GM12878 (cell line): Measurements from ENCODE around the gene STAC2. TPM values are rescaled to one million over a fixed set of nuclear protein-coding genes. Genes with fewer than 3 reads are reported as not detected.

Experiments used
- ATAC-seq: fragments of 200-7000 bp; cut with Tn5 transposase; 3 replicates; pipeline ENCODE4 v1.9.1; 2020; ENCODE audit warnings: mild to moderate bottlenecking, moderate library complexity
- BruUV-seq: library from RNA; stranded (reverse); fragments of 400-500 nt; replicated peaks from 2 replicates; lab custom pipeline; 2021; lab: Mats Ljungman, UMichigan
- CTCF ChIA-PET: fragments of 300-600 bp; sonication (Branson Sonifier 250); formaldehyde crosslinking; extraction: SDS; loops from one replicate; lab custom pipeline; 2021; ENCODE audit warnings: inconsistent platforms; lab: Yijun Ruan, JAX
- POLR2A ChIA-PET: fragments of 350-600 bp; formaldehyde crosslinking; extraction: SDS; loops from one replicate; lab custom pipeline; 2021; ENCODE audit warnings: inconsistent platforms; lab: Charles Lee
- RAD21 ChIA-PET: fragments of 300-600 bp; sonication (Branson Sonifier 250); formaldehyde crosslinking; loops from one replicate; lab custom pipeline; 2023; ENCODE audit warnings: antibody characterized with exemption; ENCODE audit not compliant: unreplicated experiment; lab: Charles Lee
- SMC1A ChIA-PET: fragments of 300-600 bp; sonication (Branson Sonifier 250); formaldehyde crosslinking; loops from one replicate; lab custom pipeline; 2023; ENCODE audit not compliant: unreplicated experiment, uncharacterized antibody; lab: Charles Lee
- DNase-seq: peaks from one replicate; pipeline ENCODE4 v3.0.0-alpha.2; 2011; ENCODE audit warnings: low read depth, low spot score
- FAIRE-seq: peaks from 3 replicates; lab custom pipeline; 2011; peaks lifted over from hg19 to GRCh38; lab: Jason Lieb, UNC
- H2AFZ ChIP-seq: 2 replicates; pipeline ENCODE4 v1.6.0; 2011; ENCODE audit warnings: low read depth, low read length, control low read depth; ENCODE audit not compliant: control insufficient read depth
- H3K27ac ChIP-seq: 2 replicates; pipeline ENCODE4 v1.5.1; 2011; ENCODE audit warnings: control low read depth; ENCODE audit not compliant: control insufficient read depth, insufficient read depth
- H3K27me3 ChIP-seq, 2 experiments: replicated peaks in 1 of 2; 2 replicates each; pipeline versions ENCODE4 v1.6.0 to v1.6.1; 2011; ENCODE audit warnings: low read length in 1 of 2; ENCODE audit not compliant: control insufficient read depth in 2 of 2, insufficient read depth in 2 of 2
- H3K36me3 ChIP-seq, 2 experiments: 2 replicates each; pipeline ENCODE4 v1.5.1; 2011; ENCODE audit warnings: low read length in 1 of 2; ENCODE audit not compliant: control insufficient read depth in 2 of 2, insufficient read depth in 2 of 2
- H3K4me1 ChIP-seq: 2 replicates; pipeline ENCODE4 v1.6.1; 2011; ENCODE audit warnings: mild to moderate bottlenecking, low read length, moderate library complexity, mixed read lengths; ENCODE audit not compliant: control insufficient read depth, insufficient read depth
- H3K4me2 ChIP-seq: 2 replicates; pipeline ENCODE4 v1.6.0; 2011; ENCODE audit warnings: control low read depth; ENCODE audit not compliant: control insufficient read depth, insufficient read depth
- H3K4me3 ChIP-seq: fragments of 200-600 bp; sonication (generic); 2 replicates; pipeline ENCODE4 v1.5.1; 2016
- H3K79me2 ChIP-seq: 2 replicates; pipeline ENCODE4 v1.6.0; 2011; ENCODE audit warnings: low read length; ENCODE audit not compliant: control insufficient read depth, insufficient read depth
- H3K9ac ChIP-seq: 2 replicates; pipeline ENCODE4 v1.8.0; 2011; ENCODE audit warnings: low read length, control low read depth, mixed read lengths; ENCODE audit not compliant: control insufficient read depth, insufficient read depth
- H3K9me3 ChIP-seq: replicated peaks from 3 replicates; pipeline ENCODE4 v1.5.1; 2011; ENCODE audit warnings: mild to moderate bottlenecking, low read length; ENCODE audit not compliant: control insufficient read depth, insufficient read depth
- H4K20me1 ChIP-seq: 2 replicates; pipeline ENCODE4 v1.6.0; 2011; ENCODE audit not compliant: control insufficient read depth, insufficient read depth
- BHLHE40 ChIP-seq, 2 experiments: fragments of 450-650 bp in 1 of 2; IDR thresholded peaks; 2 replicates each; pipeline ENCODE4 v1.6.1; 2011 to 2017; ENCODE audit warnings: low read depth in 2 of 2, borderline replicate concordance in 1 of 2, improper control_type of control experiment in 1 of 2, low read length in 1 of 2, mild to moderate bottlenecking in 1 of 2
- HDGF ChIP-seq: fragments of 450-650 bp; IDR thresholded peaks from 2 replicates; pipeline ENCODE4 v1.6.1; 2016; ENCODE audit warnings: antibody characterized with exemption
- MYC ChIP-seq: IDR thresholded peaks from 2 replicates; pipeline ENCODE4 v1.6.1; 2011; ENCODE audit warnings: mild to moderate bottlenecking, low read length, moderate library complexity, inconsistent platforms; ENCODE audit not compliant: insufficient read depth, insufficient replicate concordance, insufficient read length, severe bottlenecking
- NBN ChIP-seq: fragments of 450-650 bp; IDR thresholded peaks from 2 replicates; pipeline ENCODE4 v1.6.1; 2016
- NFYA ChIP-seq: IDR thresholded peaks from 2 replicates; pipeline ENCODE4 v1.6.1; 2011; ENCODE audit warnings: low read depth, mild to moderate bottlenecking, low read length, improper control_type of control experiment, borderline replicate concordance
- RAD21 ChIP-seq: IDR thresholded peaks from 2 replicates; pipeline ENCODE4 v1.6.1; 2011; ENCODE audit warnings: mild to moderate bottlenecking, low read depth, low read length, moderate library complexity; ENCODE audit not compliant: insufficient read depth
- RB1 ChIP-seq: fragments of 450-650 bp; formaldehyde crosslinking; IDR thresholded peaks from 2 replicates; pipeline ENCODE4 v1.6.1; 2017; ENCODE audit warnings: mild to moderate bottlenecking, borderline replicate concordance
- RCOR1 ChIP-seq: conservative IDR thresholded peaks from 2 replicates; pipeline ENCODE4 v1.6.1; 2012; ENCODE audit warnings: low read depth, low read length, improper control_type of control experiment
- SMARCA5 ChIP-seq: fragments of 450-650 bp; IDR thresholded peaks from 2 replicates; pipeline ENCODE4 v1.6.1; 2017; ENCODE audit warnings: mild to moderate bottlenecking
- WGBS: methylation state at CpG from one replicate; pipeline ENCODE4 v1.1.6; 2016; ENCODE audit warnings: low lambda C conversion rate; ENCODE audit not compliant: insufficient replicate concordance, insufficient coverage; ENCODE audit errors: missing lambda C conversion rate; 5-methylcytosine and 5-hydroxymethylcytosine counted together
- in situ Hi-C: fragments of 300-500 bp; cut with MboI; formaldehyde crosslinking; loops from 9 replicates; pipeline ENCODE4 v1.14.3; 2018; ENCODE audit warnings: mixed read lengths
- intact Hi-C: fragments of 100-400 bp; cut with micrococcal nuclease; formaldehyde crosslinking; loops from one replicate; pipeline ENCODE4 v1.14.2; 2022; ENCODE audit not compliant: unreplicated experiment
- polyA plus RNA-seq, 11 experiments: library from polyadenylated mRNA; depleted of rRNA in 4 of 11; unstranded in 6 of 11; stranded (reverse) in 5 of 11; fragments of >200 nt; fragmentation: Nextera tagmentation in 4 of 11; fragmentation: Illumina TruSeq in 1 of 11; extraction: Ambion mirVana in 4 of 11; extraction: Trizol in 1 of 11; gene quantifications; 1 replicate in 1 of 11; 2 replicates in 10 of 11; pipeline versions ENCODE4 v1.2.1 to v1.2.3, GENCODE V29; 2011 to 2016; ENCODE audit warnings: inconsistent platforms in 2 of 11, missing spikeins in 2 of 11, low read depth in 1 of 11
- total RNA-seq, 4 experiments: library from RNA; depleted of rRNA in 3 of 4; stranded (reverse); fragments of >200 nt in 3 of 4; fragmentation: Illumina TruSeq in 1 of 4; extraction: Trizol in 1 of 4; gene quantifications; 2 replicates each; pipeline versions ENCODE4 v1.2.1 to v1.2.3, GENCODE V29; 2013 to 2021
- TF ChIP-seq, protein P1 (sequence below): fragments of 450-650 bp; IDR thresholded peaks from 2 replicates; pipeline ENCODE4 v1.6.1; 2017; ENCODE audit warnings: mild to moderate bottlenecking
- TF ChIP-seq, protein P2 (sequence below): fragments of 450-650 bp; formaldehyde crosslinking; IDR thresholded peaks from 2 replicates; pipeline ENCODE4 v1.4.0; 2020; ENCODE audit warnings: mild to moderate bottlenecking, moderate library complexity

Gene STAC2
- total and polyA plus RNA-seq, 10 of the 15 experiments (the other 5 are each of a cell fraction or from before 2014, with no cell fraction given): 0.04 TPM; not detected in 9

- TF ChIP-seq BHLHE40 (IDR thresholded peaks at IDR 0.05; ENCODE audit: borderline replicate concordance in 1 of 2, low read depth in 2 of 2, low read length in 1 of 2): no peak
These were observed 10.7 kb upstream of the STAC2 start (continued) for GRCh38 chr17:39236450-39236927.

DNA sequence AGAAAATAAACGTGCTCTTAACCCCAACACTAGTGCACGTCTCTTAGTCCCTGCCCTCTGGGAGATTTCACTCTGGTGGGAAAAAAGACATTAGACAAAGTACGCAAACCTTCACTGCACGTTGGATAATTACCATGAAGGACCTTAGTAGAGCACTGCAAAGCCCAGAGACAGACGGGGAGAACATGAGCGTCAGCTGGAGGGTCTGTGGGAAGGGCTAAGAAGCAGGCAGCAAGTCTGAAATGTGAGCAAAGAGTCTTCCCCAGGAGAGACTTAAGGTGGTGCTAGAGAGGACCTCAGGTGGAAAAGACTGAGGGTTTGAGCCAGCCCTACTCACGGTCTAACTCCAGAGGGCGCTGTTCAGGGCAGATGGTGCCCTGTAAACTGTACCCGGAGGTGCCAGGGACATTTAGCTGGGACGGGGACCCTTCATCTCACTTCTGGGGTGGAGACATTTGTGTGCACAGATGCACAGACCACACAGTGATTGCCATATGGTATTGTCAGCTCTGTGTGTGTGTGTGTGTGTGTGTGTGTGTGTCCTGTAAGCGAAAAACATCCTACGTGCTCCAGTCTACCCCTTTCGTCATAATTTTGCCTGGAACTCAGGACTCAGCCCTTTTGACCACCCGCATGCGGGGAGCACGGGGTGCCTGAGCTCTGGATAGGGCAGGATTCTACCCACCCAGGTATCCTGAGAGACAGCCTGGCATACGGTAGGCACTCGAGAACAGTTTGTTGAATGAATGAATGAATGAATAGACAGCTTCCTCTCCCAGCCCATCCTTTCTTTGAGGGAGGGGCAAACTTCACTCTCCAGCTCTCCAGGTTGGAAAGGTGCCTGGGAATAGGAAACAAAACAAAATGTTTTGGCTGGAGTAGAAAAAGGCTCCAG is 10.1 kb upstream of the STAC2 start:
- no peak overlapping the region for H3K4me3 ChIP-seq
- CTCF ChIA-PET: interaction anchor here (0.5 to 21.3 kb wide), 22 partner anchors 11 to 385 kb away, joined by 3 to 658 read pairs (median 4); partner anchors contain the start of genes ARL5C and RPL19
- WGBS: 27% methylated on average over 17 of the region's 18 CpGs
- H3K36me3 ChIP-seq: no peaks in the 10 kb centered on the region
- in situ Hi-C loops: no loop called here
- DNase-seq: peak; percentile 24
- peak; percentile 80 for FAIRE-seq
- H3K27me3 ChIP-seq: no peaks in the 10 kb centered on the region; a peak in 3 of 4 replicates
- ATAC-seq: peak; percentile 88
- no TSS peak for BruUV-seq
- no peak overlapping the region for H3K27ac ChIP-seq
- H3K4me2 ChIP-seq: no peak overlapping the region
- POLR2A ChIA-PET: interaction anchor here (0.6 to 1.2 kb wide), 4 partner anchors 13 to 41 kb away, joined by 3 to 6 read pairs (median 4); partner anchors contain the start of gene RPL19
- no peaks in the 10 kb centered on the region for H3K79me2 ChIP-seq
- H4K20me1 ChIP-seq: no peaks in the 10 kb centered on the region
- intact Hi-C loops: no loop called here
- H3K9me3 ChIP-seq: no peaks in the 10 kb centered on the region
- no peak overlapping the region for H3K9ac ChIP-seq
- SMC1A ChIA-PET: interaction anchor here (0.6 to 1.4 kb wide), 5 partner anchors 9 to 141 kb away, joined by 3 to 5 read pairs (median 4); no protein-coding TSS in a partner anchor
- H2AFZ ChIP-seq: no peak overlapping the region
- RAD21 ChIA-PET: interaction anchor here (0.7 to 11.3 kb wide), 6 partner anchors 9 to 253 kb away, joined by 3 to 160 read pairs (median 8); no protein-coding TSS in a partner anchor
- H3K4me1 ChIP-seq: no peaks in the 10 kb centered on the region
- TF ChIP-seq RB1 (0 out of 2 replicates have a peak, but pooled peaks have one; percentile 11), RAD21 (peak; percentile 31; the same call in 1 of the 2 replicates), MYC (no peak), SMARCA5 (peak; percentile 60; the same call in 1 of the 2 replicates), NBN (no peak), HDGF (no peak), NFYA (no peak), RCOR1 (no peak)
- TF ChIP-seq, protein P1, sequence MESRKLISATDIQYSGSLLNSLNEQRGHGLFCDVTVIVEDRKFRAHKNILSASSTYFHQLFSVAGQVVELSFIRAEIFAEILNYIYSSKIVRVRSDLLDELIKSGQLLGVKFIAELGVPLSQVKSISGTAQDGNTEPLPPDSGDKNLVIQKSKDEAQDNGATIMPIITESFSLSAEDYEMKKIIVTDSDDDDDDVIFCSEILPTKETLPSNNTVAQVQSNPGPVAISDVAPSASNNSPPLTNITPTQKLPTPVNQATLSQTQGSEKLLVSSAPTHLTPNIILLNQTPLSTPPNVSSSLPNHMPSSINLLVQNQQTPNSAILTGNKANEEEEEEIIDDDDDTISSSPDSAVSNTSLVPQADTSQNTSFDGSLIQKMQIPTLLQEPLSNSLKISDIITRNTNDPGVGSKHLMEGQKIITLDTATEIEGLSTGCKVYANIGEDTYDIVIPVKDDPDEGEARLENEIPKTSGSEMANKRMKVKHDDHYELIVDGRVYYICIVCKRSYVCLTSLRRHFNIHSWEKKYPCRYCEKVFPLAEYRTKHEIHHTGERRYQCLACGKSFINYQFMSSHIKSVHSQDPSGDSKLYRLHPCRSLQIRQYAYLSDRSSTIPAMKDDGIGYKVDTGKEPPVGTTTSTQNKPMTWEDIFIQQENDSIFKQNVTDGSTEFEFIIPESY: no peak
- TF ChIP-seq, protein P2, sequence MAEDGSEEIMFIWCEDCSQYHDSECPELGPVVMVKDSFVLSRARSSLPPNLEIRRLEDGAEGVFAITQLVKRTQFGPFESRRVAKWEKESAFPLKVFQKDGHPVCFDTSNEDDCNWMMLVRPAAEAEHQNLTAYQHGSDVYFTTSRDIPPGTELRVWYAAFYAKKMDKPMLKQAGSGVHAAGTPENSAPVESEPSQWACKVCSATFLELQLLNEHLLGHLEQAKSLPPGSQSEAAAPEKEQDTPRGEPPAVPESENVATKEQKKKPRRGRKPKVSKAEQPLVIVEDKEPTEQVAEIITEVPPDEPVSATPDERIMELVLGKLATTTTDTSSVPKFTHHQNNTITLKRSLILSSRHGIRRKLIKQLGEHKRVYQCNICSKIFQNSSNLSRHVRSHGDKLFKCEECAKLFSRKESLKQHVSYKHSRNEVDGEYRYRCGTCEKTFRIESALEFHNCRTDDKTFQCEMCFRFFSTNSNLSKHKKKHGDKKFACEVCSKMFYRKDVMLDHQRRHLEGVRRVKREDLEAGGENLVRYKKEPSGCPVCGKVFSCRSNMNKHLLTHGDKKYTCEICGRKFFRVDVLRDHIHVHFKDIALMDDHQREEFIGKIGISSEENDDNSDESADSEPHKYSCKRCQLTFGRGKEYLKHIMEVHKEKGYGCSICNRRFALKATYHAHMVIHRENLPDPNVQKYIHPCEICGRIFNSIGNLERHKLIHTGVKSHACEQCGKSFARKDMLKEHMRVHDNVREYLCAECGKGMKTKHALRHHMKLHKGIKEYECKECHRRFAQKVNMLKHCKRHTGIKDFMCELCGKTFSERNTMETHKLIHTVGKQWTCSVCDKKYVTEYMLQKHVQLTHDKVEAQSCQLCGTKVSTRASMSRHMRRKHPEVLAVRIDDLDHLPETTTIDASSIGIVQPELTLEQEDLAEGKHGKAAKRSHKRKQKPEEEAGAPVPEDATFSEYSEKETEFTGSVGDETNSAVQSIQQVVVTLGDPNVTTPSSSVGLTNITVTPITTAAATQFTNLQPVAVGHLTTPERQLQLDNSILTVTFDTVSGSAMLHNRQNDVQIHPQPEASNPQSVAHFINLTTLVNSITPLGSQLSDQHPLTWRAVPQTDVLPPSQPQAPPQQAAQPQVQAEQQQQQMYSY (CRISPR knock-in tag): no peak
